ENCODE results near the gene TMEM190. TPM values are rescaled to one million over a fixed set of nuclear protein-coding genes. Genes with fewer than 3 reads are reported as not detected.

TMEM190 gene
- total and polyA plus RNA-seq, 10 of the 15 experiments (the other 5 are each of a cell fraction or from before 2014, with no cell fraction given) = not detected

GRCh38 chr19:55424518-55424917, 47.9 kb downstream of the TMEM190 start:
- 48% methylated on average over 3 of the region's 3 CpGs for WGBS (ENCODE audit: insufficient coverage, insufficient replicate concordance, low lambda C conversion rate, missing lambda C conversion rate)
- Histone ChIP-seq H3K9me3 (replicated peaks; ENCODE audit: control insufficient read depth, insufficient read depth, low read length) (no peaks in the 10 kb centered on the region; the same call in 2 of the 3 replicates), H3K4me1 (ENCODE audit: control insufficient read depth, insufficient read depth, low read length) (no peaks in the 10 kb centered on the region), H4K20me1 (ENCODE audit: control insufficient read depth, insufficient read depth) (no peaks in the 10 kb centered on the region), H3K9ac (ENCODE audit: control insufficient read depth, insufficient read depth, low read length) (no peak overlapping the region), H3K79me2 (ENCODE audit: control insufficient read depth, insufficient read depth, low read length) (no peaks in the 10 kb centered on the region), H3K4me3 (no peak overlapping the region), H3K27me3 (replicated peaks in 1 of 2; ENCODE audit: control insufficient read depth in 2 of 2, insufficient read depth in 2 of 2, low read length in 1 of 2) (no peaks in the 10 kb centered on the region), H3K36me3 (ENCODE audit: control insufficient read depth in 2 of 2, insufficient read depth in 2 of 2, low read length in 1 of 2) (no peaks in the 10 kb centered on the region), H3K4me2 (ENCODE audit: control insufficient read depth, insufficient read depth) (no peak overlapping the region), H2AFZ (ENCODE audit: control insufficient read depth, low read depth, low read length) (no peak overlapping the region), H3K27ac (ENCODE audit: control insufficient read depth, insufficient read depth) (no peak overlapping the region)
- ChIA-PET SMC1A (ENCODE audit: uncharacterized antibody, unreplicated experiment) (no interaction called here), RAD21 (ENCODE audit: unreplicated experiment) (no interaction called here), POLR2A (no interaction called here), CTCF (no interaction called here)
- no TSS peak for BruUV-seq (replicated peaks)
- in situ Hi-C loops (cut with MboI) = no loop called here
- ATAC-seq (no peak), DNase-seq (ENCODE audit: low read depth, low spot score) (no peak), FAIRE-seq (no peak)
- intact Hi-C loops (cut with micrococcal nuclease; ENCODE audit: unreplicated experiment) = no loop called here
- no peak for TF ChIP-seq RUNX3 (IDR thresholded peaks at IDR 0.05; ENCODE audit: low read length)
- no peak for TF ChIP-seq JUND (IDR thresholded peaks at IDR 0.05; ENCODE audit: low read depth, low read length)
- no peak for TF ChIP-seq CUX1 (IDR thresholded peaks at IDR 0.05; ENCODE audit: insufficient replicate concordance, low read depth, low read length)
- no peak for TF ChIP-seq CBFB (IDR thresholded peaks at IDR 0.05; ENCODE audit: low read depth)
- no peak for TF ChIP-seq CTCF (IDR thresholded peaks at IDR 0.05 in 2 of 3, conservative IDR thresholded peaks at IDR 0.05 in 1 of 3; ENCODE audit: control insufficient read depth in 2 of 3, extremely low read depth in 1 of 3, insufficient read depth in 1 of 3, low read depth in 3 of 3, low read length in 3 of 3)
- no peak for TF ChIP-seq ZNF592 (IDR thresholded peaks at IDR 0.05)
- TF ChIP-seq ZNF384 (IDR thresholded peaks at IDR 0.05; ENCODE audit: borderline replicate concordance, low read depth, low read length) = no peak
- TF ChIP-seq E4F1 (IDR thresholded peaks at IDR 0.05; ENCODE audit: borderline replicate concordance, partially characterized antibody) = no peak

Measured in GM12878 (cell line).